MM.1S (cell line): ENCODE data around the gene SHC1.

Source experiments
- DNase-seq: peaks from one replicate; pipeline ENCODE4 v3.0.0-alpha.2; 2015
- H2AFZ ChIP-seq: fragments of 300-600 bp; sonication (generic); 2 replicates; pipeline ENCODE4 v1.6.0; 2016; ENCODE audit warnings: antibody characterized with exemption, low read length
- H3F3A ChIP-seq: fragments of 300-600 bp; sonication (generic); 2 replicates; pipeline ENCODE4 v1.6.1; 2016; ENCODE audit warnings: mild to moderate bottlenecking, antibody characterized with exemption, low read length, moderate library complexity, mixed read lengths; ENCODE audit not compliant: insufficient read depth
- H3K27ac ChIP-seq: fragments of 300-600 bp; sonication (generic); 2 replicates; pipeline ENCODE4 v1.5.1; 2016; ENCODE audit warnings: mild to moderate bottlenecking, low read length
- H3K27me3 ChIP-seq: fragments of 300-600 bp; sonication (generic); replicated peaks from 2 replicates; pipeline ENCODE4 v1.6.0; 2016; ENCODE audit warnings: low read length; ENCODE audit not compliant: insufficient read depth
- H3K36me3 ChIP-seq: fragments of 300-600 bp; sonication (generic); replicated peaks from 2 replicates; pipeline ENCODE4 v1.6.1; 2016; ENCODE audit warnings: mild to moderate bottlenecking, low read length, mixed read lengths; ENCODE audit not compliant: insufficient read depth
- H3K4me1 ChIP-seq: fragments of 300-600 bp; sonication (generic); 2 replicates; pipeline ENCODE4 v1.6.1; 2016; ENCODE audit warnings: low read length, mixed read lengths
- H3K4me2 ChIP-seq: fragments of 300-600 bp; sonication (generic); 2 replicates; pipeline ENCODE4 v1.6.0; 2016; ENCODE audit warnings: low read depth, low read length
- H3K4me3 ChIP-seq: fragments of 300-600 bp; sonication (generic); 2 replicates; pipeline ENCODE4 v1.5.1; 2016; ENCODE audit warnings: low read length, mixed read lengths
- H3K79me2 ChIP-seq: fragments of 300-600 bp; sonication (generic); 2 replicates; pipeline ENCODE4 v1.6.1; 2016; ENCODE audit warnings: mixed run types, low read length, mixed read lengths
- H3K9ac ChIP-seq: fragments of 300-600 bp; sonication (generic); 2 replicates; pipeline ENCODE4 v1.6.1; 2016; ENCODE audit warnings: low read length, mixed read lengths
- H3K9me2 ChIP-seq: fragments of 300-600 bp; sonication (generic); replicated peaks from 2 replicates; pipeline ENCODE4 v1.6.1; 2016; ENCODE audit warnings: mild to moderate bottlenecking, low read length, mixed read lengths; ENCODE audit not compliant: insufficient read depth
- H3K9me3 ChIP-seq: fragments of 300-600 bp; sonication (generic); replicated peaks from 2 replicates; pipeline ENCODE4 v1.6.1; 2016; ENCODE audit warnings: mild to moderate bottlenecking, low read length, mixed read lengths; ENCODE audit not compliant: insufficient read depth
- H4K20me1 ChIP-seq: fragments of 300-600 bp; sonication (generic); 2 replicates; pipeline ENCODE4 v1.6.1; 2016; ENCODE audit warnings: mild to moderate bottlenecking, low read length, moderate library complexity, mixed read lengths; ENCODE audit not compliant: insufficient read depth
- CTCF ChIP-seq: fragments of 300-600 bp; sonication (generic); IDR thresholded peaks from 2 replicates; pipeline ENCODE4 v1.5.1; 2016; ENCODE audit warnings: antibody characterized with exemption, low read length, mixed read lengths
- EZH2 ChIP-seq: fragments of 300-600 bp; sonication (generic); optimal IDR thresholded peaks from 2 replicates; pipeline ENCODE3; 2017; ENCODE audit warnings: low read depth, mild to moderate bottlenecking, antibody characterized with exemption, low read length, mixed read lengths
- EZH2phosphoT487 ChIP-seq: fragments of 300-600 bp; sonication (generic); IDR thresholded peaks from 2 replicates; pipeline ENCODE4 v1.6.1; 2018; ENCODE audit warnings: antibody characterized with exemption, low read length

Gene SHC1

GRCh38 chr1:155003766-155004351 is 33.3 kb upstream of the SHC1 start:
- H3K4me3 ChIP-seq: peak overlapping the region; percentile 99
- TF ChIP-seq CTCF (no peak), EZH2 (no peak), EZH2phosphoT487 (no peak)
- peaks cover 54% of the 10 kb centered on the region for H3F3A ChIP-seq
- no peaks in the 10 kb centered on the region for H3K27me3 ChIP-seq
- DNase-seq: peak; percentile 33
- H3K27ac ChIP-seq: peak overlapping the region; percentile 32; the same call in 1 of the 2 replicates
- H3K36me3 ChIP-seq: no peaks in the 10 kb centered on the region
- no peaks in the 10 kb centered on the region for H4K20me1 ChIP-seq
- no peaks in the 10 kb centered on the region for H3K9me3 ChIP-seq
- no peaks in the 10 kb centered on the region for H3K9me2 ChIP-seq
- peak overlapping the region; percentile 91 for H3K9ac ChIP-seq
- H3K79me2 ChIP-seq: peaks cover 63% of the 10 kb centered on the region
- H3K4me1 ChIP-seq: peaks cover 24% of the 10 kb centered on the region
- H3K4me2 ChIP-seq: peak overlapping the region; percentile 81
- H2AFZ ChIP-seq: peak overlapping the region; percentile 16

DNA sequence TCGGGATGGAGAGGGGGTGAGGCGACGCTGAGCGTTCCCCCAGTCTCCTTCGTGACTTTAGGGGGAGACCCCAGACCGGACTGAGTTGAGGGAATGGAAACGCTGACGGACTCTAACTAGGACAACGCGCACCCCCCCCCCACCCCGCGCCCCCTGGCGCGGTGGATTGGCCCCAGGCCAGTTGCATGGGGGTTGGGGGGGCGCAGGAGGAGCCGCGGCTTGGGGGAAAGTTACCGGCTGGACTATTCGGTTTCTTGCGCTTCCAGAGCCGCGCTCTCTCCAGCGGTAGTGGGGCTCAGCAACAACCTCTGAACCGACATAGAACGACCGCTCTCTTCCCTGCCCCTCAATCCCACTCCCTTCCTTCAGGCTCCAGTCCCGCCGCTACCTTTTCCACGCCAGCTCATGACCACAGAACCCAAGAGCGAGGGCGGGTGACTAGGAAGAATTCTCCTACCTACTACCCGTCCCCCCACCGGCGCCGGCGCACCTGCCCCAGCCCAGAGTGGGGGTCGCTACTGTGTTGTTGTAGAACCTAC is 32.7 kb upstream of the SHC1 start:
- Histone ChIP-seq H3K4me1 (peaks cover 24% of the 10 kb centered on the region), H3K27ac (peak overlapping the region; percentile 32; the same call in 1 of the 2 replicates), H2AFZ (peak overlapping the region; percentile 16), H3K79me2 (peaks cover 57% of the 10 kb centered on the region), H3K36me3 (no peaks in the 10 kb centered on the region), H3K9me2 (no peaks in the 10 kb centered on the region), H3F3A (peaks cover 58% of the 10 kb centered on the region), H3K4me3 (peak overlapping the region; percentile 99), H4K20me1 (no peaks in the 10 kb centered on the region), H3K4me2 (peak overlapping the region; percentile 81), H3K9me3 (no peaks in the 10 kb centered on the region), H3K9ac (peak overlapping the region; percentile 91), H3K27me3 (no peaks in the 10 kb centered on the region)
- peak; percentile 35 for DNase-seq
- no peak for TF ChIP-seq CTCF
- TF ChIP-seq EZH2: no peak
- TF ChIP-seq EZH2phosphoT487: no peak

- Histone ChIP-seq H3K27me3 (no peaks in the 10 kb centered on the region), H3K36me3 (no peaks in the 10 kb centered on the region), H3F3A (peaks cover 62% of the 10 kb centered on the region), H3K4me3 (peak within 1 kb of the TSS; percentile 99), H2AFZ (peak within 1 kb of the TSS; percentile 78), H4K20me1 (no peaks in the 10 kb centered on the region), H3K27ac (peak within 1 kb of the TSS; percentile 95), H3K79me2 (peaks cover 51% of the 10 kb centered on the region), H3K4me1 (peaks cover 24% of the 10 kb centered on the region), H3K9me2 (no peaks in the 10 kb centered on the region), H3K9me3 (no peaks in the 10 kb centered on the region), H3K4me2 (peak within 1 kb of the TSS; percentile 90), H3K9ac (peak within 1 kb of the TSS; percentile 93)
- DNase-seq: peak; percentile 47
- TF ChIP-seq EZH2phosphoT487: no peak
- TF ChIP-seq CTCF: no peak
Measured at GRCh38 chr1:155002464-155003226, 32.1 kb upstream of the SHC1 start, which contains the start of gene ZBTB7B. Gene ZBTB7B, plus strand, starts transcription at chr1:155002802. Its CDS starts 11,859 bp downstream, at chr1:155014661.
